ENCODE data around the gene SERINC3. TPM values are rescaled to one million over a fixed set of nuclear protein-coding genes. Genes with fewer than 3 reads are reported as not detected.

The SERINC3 gene
- total RNA-seq, 1 experiment from 2014 or later: 41.3 TPM

DNA sequence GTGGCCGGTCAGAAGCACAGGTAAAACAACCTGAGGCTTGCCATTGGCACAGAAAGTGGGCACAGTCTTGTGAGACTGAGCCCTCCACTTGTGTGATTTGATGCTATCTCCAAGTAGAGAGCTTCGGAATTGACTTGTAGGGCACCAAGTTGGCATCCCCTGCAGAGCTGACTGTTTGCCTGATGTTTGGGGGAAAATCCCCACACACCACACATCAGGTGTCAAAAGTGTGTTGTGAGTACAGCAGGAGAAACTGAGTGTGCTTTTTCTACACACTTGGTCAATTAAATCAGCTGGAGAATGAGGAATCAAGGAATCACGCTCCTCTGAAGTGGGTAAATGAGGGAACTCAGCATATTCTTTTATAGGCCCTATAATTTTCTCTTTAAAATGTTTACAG lies 989 bp downstream of the SERINC3 start (continued):
- TF ChIP-seq ZBTB43 (CRISPR knock-in tag; IDR thresholded peaks at IDR 0.05) (no peak), SMAD4 (CRISPR knock-in tag; IDR thresholded peaks at IDR 0.05) (no peak), ZNF121 (CRISPR knock-in tag; IDR thresholded peaks at IDR 0.05) (no peak), E2F5 (CRISPR knock-in tag; IDR thresholded peaks at IDR 0.05) (no peak), ZNF232 (CRISPR knock-in tag; IDR thresholded peaks at IDR 0.05) (no peak)
- TF ChIP-seq, protein P1, sequence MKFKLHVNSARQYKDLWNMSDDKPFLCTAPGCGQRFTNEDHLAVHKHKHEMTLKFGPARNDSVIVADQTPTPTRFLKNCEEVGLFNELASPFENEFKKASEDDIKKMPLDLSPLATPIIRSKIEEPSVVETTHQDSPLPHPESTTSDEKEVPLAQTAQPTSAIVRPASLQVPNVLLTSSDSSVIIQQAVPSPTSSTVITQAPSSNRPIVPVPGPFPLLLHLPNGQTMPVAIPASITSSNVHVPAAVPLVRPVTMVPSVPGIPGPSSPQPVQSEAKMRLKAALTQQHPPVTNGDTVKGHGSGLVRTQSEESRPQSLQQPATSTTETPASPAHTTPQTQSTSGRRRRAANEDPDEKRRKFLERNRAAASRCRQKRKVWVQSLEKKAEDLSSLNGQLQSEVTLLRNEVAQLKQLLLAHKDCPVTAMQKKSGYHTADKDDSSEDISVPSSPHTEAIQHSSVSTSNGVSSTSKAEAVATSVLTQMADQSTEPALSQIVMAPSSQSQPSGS (CRISPR knock-in tag; IDR thresholded peaks at IDR 0.05; ENCODE audit: borderline replicate concordance, low read depth): no peak
- TF ChIP-seq, protein P2, sequence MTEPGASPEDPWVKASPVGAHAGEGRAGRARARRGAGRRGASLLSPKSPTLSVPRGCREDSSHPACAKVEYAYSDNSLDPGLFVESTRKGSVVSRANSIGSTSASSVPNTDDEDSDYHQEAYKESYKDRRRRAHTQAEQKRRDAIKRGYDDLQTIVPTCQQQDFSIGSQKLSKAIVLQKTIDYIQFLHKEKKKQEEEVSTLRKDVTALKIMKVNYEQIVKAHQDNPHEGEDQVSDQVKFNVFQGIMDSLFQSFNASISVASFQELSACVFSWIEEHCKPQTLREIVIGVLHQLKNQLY (CRISPR knock-in tag; IDR thresholded peaks at IDR 0.05): no peak

GRCh38 chr20:44518248-44518647 lies 3.6 kb downstream of the SERINC3 start:
- H3K27ac Mint-ChIP-seq: no peak overlapping the region
- DNase-seq (ENCODE audit: low spot score): no peak
- H3K9me3 Mint-ChIP-seq: no peaks in the 10 kb centered on the region
- H3K27me3 Mint-ChIP-seq (ENCODE audit: low read depth): no peaks in the 10 kb centered on the region
- no peak overlapping the region for H3K4me3 Mint-ChIP-seq
- ATAC-seq: no peak
- no peaks in the 10 kb centered on the region for H3K36me3 Mint-ChIP-seq
- ChIA-PET CTCF (interaction anchor here (0.8 kb wide), 1 partner anchor 86 kb away, joined by 3 read pairs; no protein-coding TSS in a partner anchor), POLR2A (no interaction called here)
- H3K4me1 Mint-ChIP-seq: peaks cover 16% of the 10 kb centered on the region
- TF ChIP-seq, protein P3, sequence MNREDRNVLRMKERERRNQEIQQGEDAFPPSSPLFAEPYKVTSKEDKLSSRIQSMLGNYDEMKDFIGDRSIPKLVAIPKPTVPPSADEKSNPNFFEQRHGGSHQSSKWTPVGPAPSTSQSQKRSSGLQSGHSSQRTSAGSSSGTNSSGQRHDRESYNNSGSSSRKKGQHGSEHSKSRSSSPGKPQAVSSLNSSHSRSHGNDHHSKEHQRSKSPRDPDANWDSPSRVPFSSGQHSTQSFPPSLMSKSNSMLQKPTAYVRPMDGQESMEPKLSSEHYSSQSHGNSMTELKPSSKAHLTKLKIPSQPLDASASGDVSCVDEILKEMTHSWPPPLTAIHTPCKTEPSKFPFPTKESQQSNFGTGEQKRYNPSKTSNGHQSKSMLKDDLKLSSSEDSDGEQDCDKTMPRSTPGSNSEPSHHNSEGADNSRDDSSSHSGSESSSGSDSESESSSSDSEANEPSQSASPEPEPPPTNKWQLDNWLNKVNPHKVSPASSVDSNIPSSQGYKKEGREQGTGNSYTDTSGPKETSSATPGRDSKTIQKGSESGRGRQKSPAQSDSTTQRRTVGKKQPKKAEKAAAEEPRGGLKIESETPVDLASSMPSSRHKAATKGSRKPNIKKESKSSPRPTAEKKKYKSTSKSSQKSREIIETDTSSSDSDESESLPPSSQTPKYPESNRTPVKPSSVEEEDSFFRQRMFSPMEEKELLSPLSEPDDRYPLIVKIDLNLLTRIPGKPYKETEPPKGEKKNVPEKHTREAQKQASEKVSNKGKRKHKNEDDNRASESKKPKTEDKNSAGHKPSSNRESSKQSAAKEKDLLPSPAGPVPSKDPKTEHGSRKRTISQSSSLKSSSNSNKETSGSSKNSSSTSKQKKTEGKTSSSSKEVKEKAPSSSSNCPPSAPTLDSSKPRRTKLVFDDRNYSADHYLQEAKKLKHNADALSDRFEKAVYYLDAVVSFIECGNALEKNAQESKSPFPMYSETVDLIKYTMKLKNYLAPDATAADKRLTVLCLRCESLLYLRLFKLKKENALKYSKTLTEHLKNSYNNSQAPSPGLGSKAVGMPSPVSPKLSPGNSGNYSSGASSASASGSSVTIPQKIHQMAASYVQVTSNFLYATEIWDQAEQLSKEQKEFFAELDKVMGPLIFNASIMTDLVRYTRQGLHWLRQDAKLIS (CRISPR knock-in tag; IDR thresholded peaks at IDR 0.05; ENCODE audit: borderline replicate concordance): no peak
- TF ChIP-seq HMGXB4 (CRISPR knock-in tag; IDR thresholded peaks at IDR 0.05) (no peak), IRF2 (CRISPR knock-in tag; IDR thresholded peaks at IDR 0.05; ENCODE audit: borderline replicate concordance, low read depth) (no peak), CBFB (CRISPR knock-in tag; IDR thresholded peaks at IDR 0.05; ENCODE audit: low read depth) (no peak), SMAD4 (CRISPR knock-in tag; IDR thresholded peaks at IDR 0.05) (no peak), ZNF396 (CRISPR knock-in tag; IDR thresholded peaks at IDR 0.05; ENCODE audit: borderline replicate concordance) (no peak)
- TF ChIP-seq, protein P4, sequence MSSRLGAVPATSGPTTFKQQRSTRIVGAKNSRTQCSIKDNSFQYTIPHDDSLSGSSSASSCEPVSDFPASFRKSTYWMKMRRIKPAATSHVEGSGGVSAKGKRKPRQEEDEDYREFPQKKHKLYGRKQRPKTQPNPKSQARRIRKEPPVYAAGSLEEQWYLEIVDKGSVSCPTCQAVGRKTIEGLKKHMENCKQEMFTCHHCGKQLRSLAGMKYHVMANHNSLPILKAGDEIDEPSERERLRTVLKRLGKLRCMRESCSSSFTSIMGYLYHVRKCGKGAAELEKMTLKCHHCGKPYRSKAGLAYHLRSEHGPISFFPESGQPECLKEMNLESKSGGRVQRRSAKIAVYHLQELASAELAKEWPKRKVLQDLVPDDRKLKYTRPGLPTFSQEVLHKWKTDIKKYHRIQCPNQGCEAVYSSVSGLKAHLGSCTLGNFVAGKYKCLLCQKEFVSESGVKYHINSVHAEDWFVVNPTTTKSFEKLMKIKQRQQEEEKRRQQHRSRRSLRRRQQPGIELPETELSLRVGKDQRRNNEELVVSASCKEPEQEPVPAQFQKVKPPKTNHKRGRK (CRISPR knock-in tag; IDR thresholded peaks at IDR 0.05; ENCODE audit: borderline replicate concordance): no peak

Data from WTC11 (cell line).